ENCODE measurements around the gene GNAI1. TPM values are rescaled to one million over a fixed set of nuclear protein-coding genes. Genes with fewer than 3 reads are reported as not detected.

GNAI1 gene
- total RNA-seq, 1 experiment from 2014 or later = 20.5 TPM

DNA sequence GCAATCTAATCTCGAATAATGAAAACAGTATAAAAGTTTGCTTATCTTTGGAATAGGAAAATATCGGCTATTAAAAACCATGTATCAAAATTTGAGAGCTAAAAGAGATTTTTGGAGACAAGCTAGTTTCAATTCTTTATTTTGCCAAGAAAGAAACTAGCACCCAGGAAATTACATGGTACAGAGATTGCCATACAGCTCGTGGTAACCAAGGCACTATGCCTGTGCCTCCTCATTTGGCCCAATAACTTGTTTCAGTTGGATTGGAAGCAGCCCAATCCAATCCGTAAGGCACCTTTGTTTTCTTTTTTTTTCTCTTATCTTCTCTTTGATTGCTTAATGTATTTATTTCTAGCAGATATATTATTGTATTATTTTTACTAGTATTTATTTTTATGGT lies 55.0 kb downstream of the GNAI1 start:
- DNase-seq = no peak
- CTCF ChIA-PET = no interaction called here
- intact Hi-C loops (cut with micrococcal nuclease; ENCODE audit: unreplicated experiment) = no loop called here
- Mint-ChIP-seq H3K36me3 (ENCODE audit: insufficient read depth, unreplicated experiment) (no peaks in the 10 kb centered on the region), H3K27me3 (ENCODE audit: unreplicated experiment) (no peaks in the 10 kb centered on the region), H3K4me1 (ENCODE audit: low read depth, unreplicated experiment) (peaks cover 15% of the 10 kb centered on the region), H3K4me3 (ENCODE audit: low read depth, unreplicated experiment) (no peak overlapping the region), H3K9me3 (ENCODE audit: low read depth, unreplicated experiment) (peaks cover 3% of the 10 kb centered on the region), H3K27ac (ENCODE audit: unreplicated experiment) (no peak overlapping the region)
- TF ChIP-seq, protein P1, sequence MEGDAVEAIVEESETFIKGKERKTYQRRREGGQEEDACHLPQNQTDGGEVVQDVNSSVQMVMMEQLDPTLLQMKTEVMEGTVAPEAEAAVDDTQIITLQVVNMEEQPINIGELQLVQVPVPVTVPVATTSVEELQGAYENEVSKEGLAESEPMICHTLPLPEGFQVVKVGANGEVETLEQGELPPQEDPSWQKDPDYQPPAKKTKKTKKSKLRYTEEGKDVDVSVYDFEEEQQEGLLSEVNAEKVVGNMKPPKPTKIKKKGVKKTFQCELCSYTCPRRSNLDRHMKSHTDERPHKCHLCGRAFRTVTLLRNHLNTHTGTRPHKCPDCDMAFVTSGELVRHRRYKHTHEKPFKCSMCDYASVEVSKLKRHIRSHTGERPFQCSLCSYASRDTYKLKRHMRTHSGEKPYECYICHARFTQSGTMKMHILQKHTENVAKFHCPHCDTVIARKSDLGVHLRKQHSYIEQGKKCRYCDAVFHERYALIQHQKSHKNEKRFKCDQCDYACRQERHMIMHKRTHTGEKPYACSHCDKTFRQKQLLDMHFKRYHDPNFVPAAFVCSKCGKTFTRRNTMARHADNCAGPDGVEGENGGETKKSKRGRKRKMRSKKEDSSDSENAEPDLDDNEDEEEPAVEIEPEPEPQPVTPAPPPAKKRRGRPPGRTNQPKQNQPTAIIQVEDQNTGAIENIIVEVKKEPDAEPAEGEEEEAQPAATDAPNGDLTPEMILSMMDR (IDR thresholded peaks at IDR 0.05; ENCODE audit: unreplicated experiment) = no peak
- no TSS peak for BruUV-seq (replicated peaks)

DNA sequence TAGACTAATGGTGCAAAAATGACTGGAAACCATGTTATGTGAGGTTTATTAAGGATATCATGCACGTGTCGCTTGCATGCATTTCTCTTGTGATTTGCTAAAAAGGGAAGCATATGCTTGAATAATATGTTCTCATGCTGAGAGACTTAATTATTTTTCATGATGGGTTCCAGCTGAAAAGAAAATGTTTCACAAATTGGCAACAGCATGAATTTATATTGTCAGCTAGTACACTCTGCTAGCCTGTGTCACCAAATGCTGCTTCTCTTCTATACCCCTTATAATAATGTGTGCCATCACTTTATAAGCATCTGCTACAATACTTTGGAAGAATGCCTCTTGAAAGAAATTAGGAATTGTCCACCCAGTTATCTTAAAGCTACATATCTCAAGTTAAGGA lies 63.0 kb downstream of the GNAI1 start:
- Mint-ChIP-seq H3K4me3 (ENCODE audit: low read depth, unreplicated experiment) (no peak overlapping the region), H3K4me1 (ENCODE audit: low read depth, unreplicated experiment) (no peaks in the 10 kb centered on the region), H3K27me3 (ENCODE audit: unreplicated experiment) (no peaks in the 10 kb centered on the region), H3K36me3 (ENCODE audit: insufficient read depth, unreplicated experiment) (peaks cover under 1% of the 10 kb centered on the region), H3K9me3 (ENCODE audit: low read depth, unreplicated experiment) (no peaks in the 10 kb centered on the region), H3K27ac (ENCODE audit: unreplicated experiment) (no peak overlapping the region)
- TF ChIP-seq, protein P1 (IDR thresholded peaks at IDR 0.05; ENCODE audit: unreplicated experiment) = no peak
- intact Hi-C loops (cut with micrococcal nuclease; ENCODE audit: unreplicated experiment) = no loop called here
- BruUV-seq (replicated peaks) = no TSS peak
- DNase-seq = no peak
- CTCF ChIA-PET = interaction anchor here (0.7 kb wide), 1 partner anchor 1065 kb away, joined by 5 read pairs; no protein-coding TSS in a partner anchor

DNA sequence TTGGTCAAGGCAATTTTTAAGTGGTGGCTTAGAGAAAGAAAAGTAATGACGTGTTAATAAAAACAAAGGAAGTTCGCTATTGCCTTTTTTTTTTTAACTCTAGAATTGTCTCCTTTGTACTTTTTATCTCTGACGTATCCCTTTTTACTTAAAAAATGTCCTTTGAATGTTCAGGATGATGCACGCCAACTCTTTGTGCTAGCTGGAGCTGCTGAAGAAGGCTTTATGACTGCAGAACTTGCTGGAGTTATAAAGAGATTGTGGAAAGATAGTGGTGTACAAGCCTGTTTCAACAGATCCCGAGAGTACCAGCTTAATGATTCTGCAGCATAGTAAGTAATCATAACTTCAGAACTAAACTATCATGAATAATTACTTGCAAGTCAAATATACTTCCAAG lies 64.4 kb downstream of the GNAI1 start:
- no peak overlapping the region for H3K27ac Mint-ChIP-seq (ENCODE audit: unreplicated experiment)
- no peaks in the 10 kb centered on the region for H3K27me3 Mint-ChIP-seq (ENCODE audit: unreplicated experiment)

DNA sequence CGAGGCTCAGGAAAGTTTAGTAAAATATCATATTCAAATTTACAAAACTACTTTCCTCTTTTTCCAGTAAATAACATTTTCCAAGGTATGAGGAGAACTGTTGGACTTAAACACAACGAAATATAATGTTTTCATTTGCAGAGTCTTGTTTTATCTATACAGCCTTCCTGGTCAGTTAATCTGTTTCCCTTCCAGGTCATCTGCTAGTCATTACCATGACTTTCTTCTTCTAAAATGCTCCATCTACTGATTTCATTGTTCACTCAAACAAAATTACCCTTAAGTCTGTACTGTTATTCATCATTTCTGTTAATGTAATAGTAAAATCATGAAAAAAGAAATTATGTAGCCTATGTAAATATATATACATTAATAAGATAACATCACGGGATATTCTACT lies 69.8 kb downstream of the GNAI1 start:
- Mint-ChIP-seq H3K27me3 (ENCODE audit: unreplicated experiment) (no peaks in the 10 kb centered on the region), H3K4me1 (ENCODE audit: low read depth, unreplicated experiment) (peaks cover 7% of the 10 kb centered on the region), H3K4me3 (ENCODE audit: low read depth, unreplicated experiment) (no peak overlapping the region), H3K9me3 (ENCODE audit: low read depth, unreplicated experiment) (no peaks in the 10 kb centered on the region), H3K27ac (ENCODE audit: unreplicated experiment) (no peak overlapping the region), H3K36me3 (ENCODE audit: insufficient read depth, unreplicated experiment) (peaks cover 4% of the 10 kb centered on the region)
- TF ChIP-seq, protein P1 (IDR thresholded peaks at IDR 0.05; ENCODE audit: unreplicated experiment) = no peak
- DNase-seq = no peak
- intact Hi-C loops (cut with micrococcal nuclease; ENCODE audit: unreplicated experiment) = no loop called here
- no TSS peak for BruUV-seq (replicated peaks)
- CTCF ChIA-PET = no interaction called here

More for the DNA sequence above, 64.4 kb downstream of the GNAI1 start:
- TF ChIP-seq, protein P1 (IDR thresholded peaks at IDR 0.05; ENCODE audit: unreplicated experiment) = no peak
- intact Hi-C loops (cut with micrococcal nuclease; ENCODE audit: unreplicated experiment) = no loop called here
- Mint-ChIP-seq H3K36me3 (ENCODE audit: insufficient read depth, unreplicated experiment) (peaks cover 4% of the 10 kb centered on the region), H3K4me3 (ENCODE audit: low read depth, unreplicated experiment) (no peak overlapping the region), H3K4me1 (ENCODE audit: low read depth, unreplicated experiment) (no peaks in the 10 kb centered on the region), H3K9me3 (ENCODE audit: low read depth, unreplicated experiment) (no peaks in the 10 kb centered on the region)
- DNase-seq = no peak
- CTCF ChIA-PET = interaction anchor here (0.5 kb wide), 1 partner anchor 448 kb away, joined by 3 read pairs; no protein-coding TSS in a partner anchor
- BruUV-seq (replicated peaks) = no TSS peak
